NCI-H2107 treated with DMSO at 0.1 percent for 48 hours (cell line): ENCODE measurements around the gene TMBIM4.

Experiments
- DNase-seq: peaks from one replicate; lab custom pipeline; 2025; ENCODE audit not compliant: unreplicated experiment; lab: John Stamatoyannopoulos, UW

Gene TMBIM4

GRCh38 chr12:66142826-66143225, 27.0 kb downstream of the TMBIM4 start:
- no peak for DNase-seq

DNA sequence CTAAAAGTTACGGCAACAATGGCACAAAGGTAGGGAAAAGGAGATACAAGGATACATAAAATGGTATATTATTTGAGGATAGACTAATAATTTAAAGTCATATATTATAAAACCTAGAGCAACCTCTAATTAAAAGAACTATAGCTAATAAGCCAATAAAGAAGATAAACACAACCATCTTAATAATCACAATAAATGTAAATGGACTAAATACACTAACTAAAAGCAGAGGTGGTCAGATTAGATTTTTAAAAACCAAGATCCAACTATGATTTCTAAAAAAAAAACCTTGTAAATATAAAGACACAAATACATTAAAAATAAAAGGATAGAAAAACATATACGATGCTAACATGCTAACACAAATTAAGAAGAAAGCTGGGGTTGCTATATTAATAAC, 28.5 kb downstream of the TMBIM4 start:
- no peak for DNase-seq

- no peak for DNase-seq
These were observed 29.1 kb downstream of the TMBIM4 start for GRCh38 chr12:66140731-66141130.

- DNase-seq = no peak
These were observed 30.5 kb downstream of the TMBIM4 start for GRCh38 chr12:66139328-66139727.

DNA sequence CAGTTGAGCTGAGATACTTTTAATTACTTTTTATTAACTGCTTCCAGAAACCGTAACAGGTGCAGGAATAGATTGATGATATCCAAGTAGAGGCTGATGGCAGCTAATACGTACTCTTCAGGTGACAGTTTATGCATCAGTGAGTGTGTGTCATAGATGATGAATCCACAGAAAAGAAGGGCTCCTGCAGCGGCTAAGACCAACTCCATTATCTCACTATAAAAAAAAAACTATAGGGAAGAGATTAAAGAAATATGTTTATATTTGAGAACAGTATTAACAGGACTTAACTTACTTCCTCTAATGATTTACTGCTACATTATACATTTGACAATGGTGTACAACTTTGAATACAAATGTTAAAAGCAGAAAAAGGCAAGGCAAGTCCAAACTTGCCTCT, 31.9 kb downstream of the TMBIM4 start:
- no peak for DNase-seq

DNA sequence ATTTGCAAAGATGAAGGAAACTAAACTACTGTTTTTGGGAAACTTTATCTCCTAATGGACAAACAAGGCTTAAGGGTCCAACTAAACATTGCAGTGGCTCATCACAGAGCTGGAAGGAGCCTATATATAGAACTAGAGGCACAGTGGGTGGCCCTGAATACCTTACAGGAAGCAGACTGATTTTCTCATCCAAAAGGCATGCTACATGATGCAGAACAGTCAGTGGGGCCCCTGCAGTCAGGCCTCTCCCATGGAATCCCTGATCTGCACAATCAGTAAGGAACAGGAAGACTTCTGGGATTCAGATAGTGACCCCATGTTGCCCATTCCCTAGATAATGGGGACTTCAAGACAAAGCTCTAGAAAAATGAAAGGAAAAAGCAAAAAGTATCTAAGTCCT, 37.4 kb downstream of the TMBIM4 start:
- DNase-seq = no peak

GRCh38 chr12:66131067-66131688, 38.6 kb downstream of the TMBIM4 start:
- no peak for DNase-seq

DNA sequence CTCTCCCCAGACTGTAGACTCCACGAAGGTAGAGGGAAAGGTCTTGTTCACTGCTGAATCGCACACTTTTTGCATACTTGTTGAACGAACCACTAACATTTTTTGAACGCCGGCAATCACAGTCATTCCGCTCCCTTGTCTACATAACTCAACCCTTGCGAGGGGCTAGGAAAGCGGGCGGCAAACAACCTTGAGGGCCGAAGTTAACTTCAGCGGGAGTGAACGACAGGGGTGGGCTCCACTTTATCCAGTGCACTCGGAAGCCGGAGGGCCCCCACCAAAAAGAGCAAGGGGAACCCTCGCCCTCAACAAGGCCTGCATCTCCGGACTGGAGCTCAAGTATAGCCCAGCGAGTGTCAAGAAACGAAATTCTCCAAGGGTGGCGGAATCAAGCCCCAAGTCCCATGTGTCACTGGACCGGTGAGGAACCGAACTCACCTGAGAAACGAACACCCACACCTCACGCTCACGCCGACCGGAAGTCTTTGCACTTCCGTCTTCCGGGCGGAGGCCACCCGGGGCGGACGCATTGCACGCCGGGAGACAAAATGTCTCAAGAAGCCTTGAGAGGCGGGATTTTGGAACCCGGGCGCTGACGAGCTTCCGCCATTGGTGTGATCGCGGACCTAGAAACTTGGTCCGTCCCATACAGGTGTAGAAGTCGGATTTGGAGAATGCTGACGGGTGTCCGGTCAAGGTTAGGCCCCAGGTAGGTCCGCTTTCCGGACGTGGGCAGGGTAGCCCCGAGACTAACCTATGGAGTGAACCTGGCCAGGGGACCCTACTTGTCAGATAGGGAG, 39.3 kb downstream of the TMBIM4 start, which contains the start of gene LLPH:
Gene LLPH (minus strand): TSS at position 484 of the 800 bp plus-strand sequence. CDS start 1,644 bp downstream, outside the sequence.
- peak; percentile 63 for DNase-seq

DNA sequence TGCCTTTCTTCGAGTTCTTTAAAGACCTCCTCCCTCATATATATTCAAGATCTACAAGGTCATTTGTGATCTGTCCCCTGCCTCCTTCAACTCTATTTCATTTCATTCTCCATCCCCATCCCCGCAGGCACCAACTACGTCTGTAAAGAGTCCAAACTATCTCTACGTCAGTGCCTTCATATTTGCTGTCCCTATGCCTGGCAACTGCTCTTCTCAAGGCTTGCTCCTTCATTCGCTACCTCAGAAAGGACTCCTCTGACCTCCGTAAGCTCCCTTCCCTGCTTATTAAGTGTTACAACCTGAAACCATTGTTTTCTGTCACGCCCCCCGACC, 39.9 kb downstream of the TMBIM4 start:
- DNase-seq = no peak

DNA sequence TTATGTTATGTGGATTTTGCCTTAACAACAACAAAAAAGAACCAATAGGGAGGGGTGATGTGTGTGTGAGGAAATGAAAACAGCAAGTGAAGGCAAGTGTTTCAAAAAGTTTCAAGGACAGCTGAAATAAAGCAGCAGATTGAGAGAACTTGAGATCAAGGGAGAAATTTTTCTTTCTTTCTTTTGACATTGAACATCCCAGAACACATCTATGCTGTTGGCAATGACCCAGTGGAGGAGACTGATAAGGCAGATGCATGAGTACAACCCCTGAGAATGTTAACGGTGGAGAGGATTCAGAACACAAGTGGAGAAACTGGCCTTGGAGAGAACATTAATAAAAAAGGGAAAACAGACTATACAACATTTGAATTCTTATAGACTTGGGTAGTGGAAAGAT, 42.1 kb downstream of the TMBIM4 start:
- no peak for DNase-seq

GRCh38 chr12:66120477-66120876, 49.3 kb downstream of the TMBIM4 start:
- DNase-seq = no peak

- no peak for DNase-seq
These were observed 49.9 kb downstream of the TMBIM4 start for GRCh38 chr12:66119870-66120241.

DNA sequence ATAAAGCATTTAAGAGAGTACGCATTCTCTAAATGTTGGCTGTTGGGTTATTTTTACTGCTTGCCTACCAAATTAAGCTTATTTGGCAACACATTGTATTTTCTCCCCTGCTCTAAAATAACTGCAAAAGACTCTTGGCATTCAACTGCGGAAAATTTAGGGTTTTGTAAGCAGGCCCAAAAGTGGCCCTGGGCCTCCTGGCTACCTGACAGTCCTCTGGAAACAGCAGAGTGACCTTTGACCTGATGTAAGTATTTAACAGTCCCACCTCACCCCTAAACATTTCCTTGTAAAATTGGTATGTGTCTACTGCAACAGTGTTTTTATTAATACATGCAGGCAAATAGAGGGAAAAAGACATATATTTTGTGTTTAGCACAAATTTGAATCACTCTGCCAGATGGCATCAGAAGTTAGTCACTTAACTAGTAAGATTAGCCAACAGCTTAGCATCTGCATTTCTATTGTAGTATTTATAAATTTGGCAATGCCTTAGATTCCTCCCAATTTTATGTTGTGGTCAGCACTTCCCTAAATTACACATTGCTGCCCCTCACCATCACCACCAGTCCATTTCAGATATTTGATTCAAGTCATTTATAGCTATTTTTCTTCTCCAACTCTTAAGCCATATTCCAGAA, 50.4 kb downstream of the TMBIM4 start:
- no peak for DNase-seq

DNA sequence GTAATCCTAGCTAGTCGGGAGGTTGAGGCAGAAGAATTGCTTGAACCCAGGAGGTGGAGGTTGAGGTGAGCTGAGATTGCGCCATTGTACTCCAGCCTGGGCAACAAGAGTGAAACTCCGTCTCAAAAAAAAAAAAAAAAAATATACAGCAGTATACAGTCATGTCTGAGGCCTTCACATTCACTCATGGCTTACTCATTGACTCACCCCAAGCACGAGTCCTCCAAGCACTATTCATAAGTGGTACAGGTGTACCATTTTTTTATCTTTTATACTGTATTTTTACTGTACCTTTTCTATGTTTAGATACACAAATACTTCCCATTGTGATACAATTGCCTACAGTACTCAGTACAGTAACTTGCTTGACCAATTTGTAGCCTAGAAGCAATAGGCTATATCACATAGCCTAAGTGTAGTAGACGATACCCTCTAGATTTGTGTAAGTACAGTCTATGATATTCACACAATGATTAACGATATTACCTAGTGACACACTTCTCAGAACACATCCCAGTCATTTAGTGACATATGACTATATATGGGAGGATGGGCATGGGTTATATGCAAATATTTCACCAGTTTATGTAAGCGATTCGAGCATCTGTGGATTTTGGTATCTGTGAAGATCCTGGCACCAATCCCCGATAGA, 51.4 kb downstream of the TMBIM4 start:
- no peak for DNase-seq

DNA sequence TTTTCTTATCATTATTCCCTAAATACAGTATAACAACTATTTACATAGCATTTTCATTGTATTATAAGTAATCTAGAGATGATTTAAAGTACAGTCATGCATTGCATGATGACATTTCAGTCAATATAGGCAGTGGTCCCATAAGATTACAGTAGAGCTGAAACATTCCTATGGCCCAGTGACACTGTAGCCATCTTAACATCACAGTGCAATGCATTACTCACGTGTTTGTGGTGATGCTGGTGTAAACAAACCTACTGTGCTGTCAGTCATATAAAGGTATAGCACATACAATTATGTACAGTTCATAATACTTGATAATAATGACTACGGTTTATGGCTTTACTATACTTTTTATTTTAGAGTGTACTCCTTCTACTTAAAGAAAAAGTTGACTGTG, 52.6 kb downstream of the TMBIM4 start:
- DNase-seq = no peak

GRCh38 chr12:66115071-66115600, 54.7 kb downstream of the TMBIM4 start:
- DNase-seq = no peak

DNA sequence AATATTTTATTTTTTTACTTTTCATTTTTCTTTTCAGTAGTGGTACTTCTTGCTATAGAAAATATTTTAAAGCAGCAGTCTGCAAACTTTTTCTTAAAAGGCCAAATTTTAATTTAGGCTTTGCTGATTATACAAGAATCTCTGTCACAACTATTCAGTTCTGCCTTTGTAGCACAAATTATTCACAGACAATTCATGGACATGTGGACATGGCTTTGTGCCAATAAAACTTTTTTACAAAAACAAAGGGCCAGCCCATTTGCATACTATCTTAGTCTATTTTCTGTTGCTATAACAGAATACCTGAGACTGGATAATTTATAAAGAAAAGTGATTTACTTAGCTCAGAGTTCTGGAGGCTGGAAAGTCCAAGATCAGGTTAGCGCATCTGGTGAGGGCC, 56.3 kb downstream of the TMBIM4 start:
- DNase-seq = no peak

DNA sequence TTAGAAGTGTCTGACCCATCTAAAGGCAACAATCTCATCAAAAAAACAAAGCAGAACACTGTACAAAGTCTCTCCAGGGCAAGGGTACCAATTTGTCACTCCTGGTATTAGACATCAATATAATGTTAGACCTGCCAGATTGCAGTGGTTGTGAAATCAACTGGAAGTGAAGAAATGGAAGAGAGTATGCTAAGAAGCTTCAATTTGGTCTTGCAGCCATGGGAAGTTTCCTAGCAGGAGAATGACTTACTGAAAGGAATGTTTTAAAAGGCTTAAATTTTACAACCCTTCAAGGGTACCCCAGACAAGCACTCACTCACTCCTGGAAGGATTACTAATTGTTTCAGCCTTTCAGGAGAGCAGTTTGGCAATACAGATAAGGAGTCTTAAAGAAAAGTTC, 58.2 kb downstream of the TMBIM4 start:
- DNase-seq = no peak

DNA sequence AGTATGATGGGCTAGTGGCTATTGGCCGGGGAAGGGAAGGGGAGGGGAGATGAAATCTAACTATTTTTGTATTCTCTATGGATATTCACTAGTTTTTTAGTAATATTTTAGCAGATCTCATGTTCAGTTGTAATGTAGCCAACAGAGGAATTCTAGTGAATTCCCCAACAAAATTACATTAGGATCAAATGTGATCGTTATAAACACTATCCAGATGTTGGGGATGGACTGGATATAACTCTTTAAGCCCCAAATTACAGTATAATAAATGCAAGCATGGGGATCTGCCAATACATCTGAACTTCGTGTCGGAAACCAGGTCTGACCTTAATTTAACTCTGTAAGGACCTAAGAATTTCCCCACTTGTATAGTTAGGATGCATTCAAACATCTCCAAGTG, 60.7 kb downstream of the TMBIM4 start:
- DNase-seq = no peak

GRCh38 chr12:66108386-66108785, 61.4 kb downstream of the TMBIM4 start:
- DNase-seq = no peak

- DNase-seq = peak; percentile 89
These were observed 62.3 kb downstream of the TMBIM4 start for GRCh38 chr12:66107451-66107915.
